ENCODE results near the gene CLRN3.

Gene CLRN3

DNA sequence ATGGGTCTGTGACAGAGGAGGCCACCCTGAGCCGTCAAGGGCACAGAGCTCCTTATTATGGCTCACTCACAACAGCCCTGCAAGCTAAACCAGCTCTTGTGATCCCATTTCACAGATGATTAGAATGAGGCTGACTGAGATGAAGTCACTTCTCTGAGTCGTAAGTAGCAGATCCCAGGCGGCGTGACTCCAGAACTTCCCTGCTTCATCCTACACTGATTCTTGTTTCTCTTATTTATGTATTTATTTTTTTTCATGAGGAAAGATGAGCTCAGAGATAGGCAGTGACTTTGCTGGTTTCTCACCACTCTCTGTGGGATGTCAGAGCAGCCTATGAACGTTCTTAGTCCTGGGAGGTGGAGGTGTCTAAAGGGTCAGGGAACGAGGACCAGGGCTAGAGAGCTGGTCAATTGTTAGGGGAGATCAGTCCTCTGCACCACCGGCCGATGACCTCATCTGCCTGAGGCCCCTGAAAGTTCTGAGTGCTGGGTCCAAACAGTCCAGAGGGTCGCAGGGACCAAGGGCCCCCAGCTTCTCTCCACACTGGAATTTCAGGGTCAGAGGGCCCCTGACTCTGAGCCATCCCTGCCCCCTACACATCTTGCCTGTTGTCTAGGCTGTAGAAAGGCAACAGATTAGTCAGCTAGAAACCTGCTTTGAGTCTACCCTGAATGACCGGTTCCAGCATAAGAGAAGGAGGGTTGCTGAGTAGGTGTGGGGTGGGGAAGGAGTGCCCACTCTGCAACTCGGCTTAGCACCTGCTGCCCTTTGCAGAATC lies 17.9 kb downstream of the CLRN3 start:
- DNase-seq (ENCODE audit: low read depth): no peak

DNA sequence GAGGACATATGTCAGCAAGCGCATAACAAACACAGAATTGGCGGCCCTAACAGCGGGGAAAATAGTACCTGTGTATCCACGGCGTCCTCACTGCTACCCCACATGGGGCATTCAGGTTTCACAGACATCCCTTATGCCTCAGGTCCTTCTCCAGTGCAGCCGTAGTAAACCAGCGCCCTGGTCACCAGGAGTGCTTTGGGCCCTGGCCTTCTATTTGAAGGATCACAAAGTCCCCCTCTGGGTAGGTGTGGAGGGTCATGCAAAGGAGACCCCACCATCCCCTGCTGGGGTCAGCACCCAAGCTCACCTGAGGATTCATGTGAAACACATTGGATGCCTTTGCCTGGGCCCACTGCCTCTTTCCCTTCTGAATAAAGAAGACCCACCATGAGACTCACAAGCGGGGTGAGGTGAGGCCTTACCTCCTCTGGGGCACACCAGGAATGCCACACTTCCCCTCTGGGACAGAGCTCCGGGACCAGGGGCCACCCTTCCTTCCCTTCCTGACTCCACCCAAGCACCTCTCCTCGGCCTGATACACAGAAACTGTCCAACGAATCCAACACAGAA lies 18.8 kb downstream of the CLRN3 start:
- DNase-seq (ENCODE audit: low read depth): no peak

DNA sequence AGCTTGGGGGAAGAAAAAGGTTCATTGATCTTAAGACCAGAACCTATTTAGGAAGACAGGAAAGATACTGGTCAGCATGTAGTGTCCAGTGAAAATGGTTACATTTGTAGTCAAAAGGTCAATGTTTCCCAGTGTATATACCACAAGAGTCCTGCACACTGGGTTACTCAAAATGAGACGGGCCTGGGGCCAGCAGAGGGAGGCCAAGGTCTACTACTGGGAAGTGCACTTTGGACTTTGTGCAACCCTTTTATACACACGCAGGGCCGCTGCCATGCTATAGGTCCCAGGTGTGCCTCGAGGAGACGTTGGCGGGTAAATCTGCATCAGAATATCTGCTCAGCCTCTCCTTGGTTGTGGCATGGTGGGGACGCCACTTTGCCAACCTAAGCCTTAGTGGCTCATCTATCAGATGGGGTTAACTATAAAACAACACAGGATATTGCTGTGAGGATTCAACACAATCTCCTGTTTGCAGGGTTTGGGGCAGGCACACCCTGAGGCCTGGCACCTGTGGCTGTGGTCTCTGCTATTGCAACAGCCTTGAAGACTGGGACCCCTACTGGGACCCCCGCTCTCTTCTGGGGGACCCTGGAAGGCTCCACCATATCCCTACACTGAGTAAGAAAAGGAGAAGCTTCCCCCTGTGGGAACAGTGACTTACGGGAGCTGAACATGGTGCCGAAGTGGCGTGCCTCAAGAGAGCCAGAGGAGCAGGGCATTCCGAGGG lies 19.7 kb downstream of the CLRN3 start:
- DNase-seq (ENCODE audit: low read depth): no peak

DNA sequence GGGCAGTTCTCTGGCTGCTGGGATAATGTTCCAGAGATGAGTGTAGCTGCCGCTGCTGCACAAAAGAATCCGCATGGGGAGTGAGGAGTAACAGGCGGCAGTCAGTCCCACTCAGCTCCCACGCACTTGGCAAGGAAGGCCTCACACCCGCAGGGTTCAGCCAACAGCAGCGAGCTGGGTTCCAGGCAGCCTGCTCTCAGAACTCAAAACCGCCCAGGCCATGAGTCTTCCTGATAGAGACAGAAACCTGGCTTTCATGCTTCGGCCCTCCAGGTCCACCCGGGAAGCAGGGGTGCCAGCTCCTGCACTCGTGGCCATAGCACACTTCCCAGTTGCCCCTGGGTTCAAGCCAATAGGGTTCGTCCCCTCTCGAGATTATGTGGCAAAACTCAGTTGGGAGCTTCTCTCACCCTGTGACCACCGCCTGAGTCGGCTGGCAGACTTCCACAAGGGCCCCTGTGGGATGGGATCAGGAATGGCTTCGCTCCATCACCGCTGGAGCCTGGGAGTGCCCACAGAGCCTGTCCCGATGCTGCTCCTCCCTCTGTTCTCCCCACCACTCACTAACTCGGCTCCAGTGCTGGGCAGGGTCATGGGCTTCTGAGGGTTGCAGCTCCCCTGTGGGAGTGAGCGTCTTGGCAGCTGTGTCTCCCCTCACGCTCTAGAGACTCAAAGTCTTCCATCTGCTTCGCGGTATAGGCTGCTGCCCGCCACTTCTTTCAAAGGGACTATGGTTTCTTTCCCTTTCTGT lies 20.6 kb downstream of the CLRN3 start:
- DNase-seq (ENCODE audit: low read depth): no peak

- DNase-seq (ENCODE audit: low read depth): no peak
Measured at GRCh38 chr10:127871631-127872010, 21.1 kb downstream of the CLRN3 start.

- DNase-seq (ENCODE audit: low read depth): no peak
Measured at GRCh38 chr10:127869329-127869728, 23.4 kb downstream of the CLRN3 start.

DNA sequence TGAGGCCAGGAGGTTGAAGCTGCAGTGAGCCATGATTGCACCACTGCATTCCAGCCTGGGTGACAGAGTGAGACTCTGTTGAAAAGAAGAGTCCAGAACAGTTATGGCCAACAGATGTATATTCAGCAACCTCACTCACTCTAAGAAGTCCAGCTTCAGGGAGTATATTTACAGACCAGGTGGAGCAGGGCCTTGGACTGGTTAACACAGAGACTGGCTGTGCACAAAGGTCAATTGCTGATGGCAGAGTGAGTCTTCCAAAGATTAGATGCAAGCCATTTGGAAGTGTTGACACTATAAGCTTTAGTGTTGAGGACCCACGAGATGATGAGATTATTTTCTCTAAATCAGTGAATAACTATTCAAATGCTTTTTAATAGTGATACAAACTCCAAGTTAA lies 24.9 kb downstream of the CLRN3 start:
- DNase-seq (ENCODE audit: low read depth): no peak

- no peak for DNase-seq (ENCODE audit: low read depth)
Measured at GRCh38 chr10:127866276-127867013, 26.3 kb downstream of the CLRN3 start.

GRCh38 chr10:127863231-127863825 lies 29.4 kb downstream of the CLRN3 start:
- no peak for DNase-seq (ENCODE audit: low read depth)

DNA sequence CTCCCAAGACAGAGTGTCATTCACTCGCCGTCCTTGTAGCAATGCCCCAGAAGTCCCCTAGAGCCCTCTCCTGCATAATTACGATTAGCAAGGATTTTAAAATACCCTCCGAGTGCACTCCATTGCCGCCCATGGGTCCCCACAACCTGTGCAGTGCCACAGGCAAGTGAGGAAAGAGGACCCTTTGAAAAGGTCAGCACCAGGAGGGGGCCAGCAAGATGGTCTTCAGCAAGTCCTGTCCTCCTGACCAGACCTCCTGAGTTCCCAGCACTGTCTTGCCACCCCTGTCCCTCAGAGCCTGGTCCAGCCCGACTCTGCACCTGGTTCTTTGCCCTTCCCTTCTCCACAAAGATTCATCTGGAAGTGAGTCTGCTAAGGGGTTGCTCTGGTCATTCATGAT lies 32.1 kb downstream of the CLRN3 start:
- no peak for DNase-seq (ENCODE audit: low read depth)

DNA sequence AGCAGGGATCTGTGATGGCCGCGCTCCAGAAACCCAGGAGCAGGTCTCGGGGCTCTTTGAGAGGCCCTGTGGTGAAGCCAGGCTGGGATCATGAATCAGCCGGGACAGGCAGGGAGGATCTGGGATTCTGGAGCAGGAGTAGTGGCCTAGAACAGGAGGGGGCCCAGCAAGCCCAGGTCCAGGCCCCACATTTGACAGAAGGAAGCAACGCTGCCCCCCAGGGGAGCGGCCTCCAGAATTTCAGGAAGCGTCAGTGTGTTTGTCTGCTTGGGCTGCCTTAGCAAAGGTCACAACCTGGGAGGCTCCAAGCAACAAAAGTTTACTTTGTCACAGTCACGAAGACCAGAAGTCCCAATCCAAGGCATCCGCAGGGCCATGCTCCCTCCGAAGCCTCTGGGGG lies 36.8 kb downstream of the CLRN3 start:
- DNase-seq (ENCODE audit: low read depth): no peak

GRCh38 chr10:127855591-127855881 lies 37.2 kb downstream of the CLRN3 start:
- no peak for DNase-seq (ENCODE audit: low read depth)

DNA sequence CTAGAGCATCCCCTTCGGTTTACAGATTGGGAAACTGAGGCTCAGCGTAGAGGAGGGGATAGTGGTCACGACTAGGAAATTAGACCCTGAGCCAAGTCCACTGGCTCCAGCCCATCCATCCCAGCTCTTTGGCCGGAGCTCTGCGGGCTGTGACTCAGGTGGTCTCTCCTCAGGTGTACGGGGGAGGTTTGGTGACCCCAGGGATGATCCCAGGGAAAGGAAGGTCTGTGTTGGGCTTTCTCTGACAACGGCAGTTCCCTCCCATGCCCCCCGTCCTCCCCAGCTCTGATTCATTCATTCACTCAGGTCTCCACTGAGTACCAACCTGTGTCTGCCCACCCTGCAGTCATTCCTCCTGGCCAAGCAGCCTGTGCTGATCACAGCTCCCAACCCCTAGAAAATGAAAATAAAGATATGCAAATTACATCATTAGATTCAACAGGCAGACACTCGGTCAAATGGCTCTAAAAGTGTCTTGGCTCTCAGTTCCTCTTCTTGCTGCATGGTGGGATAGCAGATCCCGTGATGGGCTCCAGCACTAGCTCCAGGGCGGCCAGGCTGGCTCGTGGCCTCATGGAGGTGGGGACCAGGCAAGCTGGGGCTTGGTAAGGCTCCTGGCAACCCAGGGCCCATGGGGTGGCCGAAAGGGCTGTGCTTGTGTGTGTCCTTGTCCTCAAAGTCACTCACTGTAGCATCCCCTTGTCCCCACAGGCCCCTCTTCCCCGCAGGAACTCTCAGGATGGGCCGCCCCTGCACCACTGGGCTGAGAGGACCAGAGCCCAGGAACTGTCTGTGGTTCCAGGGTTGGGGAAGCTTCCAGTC lies 37.8 kb downstream of the CLRN3 start:
- no peak for DNase-seq (ENCODE audit: low read depth)

DNA sequence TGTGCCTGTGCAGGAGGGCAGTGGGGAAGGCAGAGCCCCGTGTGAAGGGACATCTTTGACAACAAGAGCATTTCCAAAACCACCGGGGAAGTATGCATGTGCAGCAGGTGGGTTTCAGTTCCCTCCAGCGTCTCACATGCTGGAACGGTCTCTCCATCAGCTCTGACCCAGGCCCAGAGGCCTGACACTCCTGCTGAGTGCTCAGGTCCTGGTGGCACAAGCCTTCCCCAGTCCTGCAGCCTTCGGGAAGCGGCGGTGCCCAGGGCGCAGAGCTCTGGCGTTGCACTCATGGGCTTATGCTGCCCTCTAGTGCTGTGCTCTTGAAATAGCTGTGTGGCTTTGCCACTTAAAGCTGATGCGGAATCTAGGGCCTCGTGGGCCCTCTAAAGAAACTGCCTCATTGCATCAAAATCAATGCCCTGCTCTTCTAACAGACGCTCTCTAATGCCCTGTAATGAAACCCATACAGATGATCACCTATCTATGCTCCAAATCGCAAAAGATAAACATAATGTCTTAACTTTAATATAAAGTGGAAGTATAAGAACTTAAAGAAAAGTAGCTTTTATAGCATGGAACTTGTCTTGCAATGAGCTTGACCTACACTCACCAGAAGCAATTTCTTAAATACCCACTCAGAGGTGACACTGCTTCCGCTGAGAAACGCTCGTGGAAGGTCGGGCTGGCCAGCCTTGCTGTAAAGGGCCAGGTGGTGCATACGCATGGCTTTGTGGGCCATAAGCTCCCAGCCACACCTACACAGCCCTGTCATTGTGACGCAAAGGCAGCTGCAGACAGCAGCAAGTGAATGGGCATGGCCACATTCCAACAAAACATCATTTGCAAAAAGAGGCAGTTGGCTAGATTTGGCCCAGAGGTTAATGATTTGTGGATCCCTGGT lies 38.6 kb downstream of the CLRN3 start:
- DNase-seq (ENCODE audit: low read depth): peak; percentile 6

DNA sequence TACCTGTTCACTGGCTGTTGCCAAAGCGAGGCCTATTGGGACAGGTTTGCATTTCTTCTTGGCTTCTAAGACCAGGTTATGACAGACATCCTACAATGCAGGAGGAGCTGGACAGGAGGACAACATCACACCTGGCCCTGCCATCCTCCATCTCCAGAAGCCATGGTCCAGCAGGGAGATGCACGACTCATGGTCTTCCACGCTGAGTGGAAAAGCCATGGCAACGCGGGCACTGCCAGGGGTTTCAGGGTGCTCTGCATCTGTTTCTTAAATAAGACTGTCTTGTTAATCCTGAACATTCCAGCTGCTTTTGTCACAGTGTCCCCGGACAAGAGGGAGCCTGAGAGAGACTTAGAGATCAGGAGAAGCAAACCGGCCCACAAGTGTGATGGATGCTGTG lies 40.3 kb downstream of the CLRN3 start:
- DNase-seq (ENCODE audit: low read depth): no peak

GRCh38 chr10:127851661-127852194 lies 41.0 kb downstream of the CLRN3 start:
- no peak for DNase-seq (ENCODE audit: low read depth)

- DNase-seq (ENCODE audit: low read depth): no peak
Measured at GRCh38 chr10:127850944-127851343, 41.8 kb downstream of the CLRN3 start.

DNA sequence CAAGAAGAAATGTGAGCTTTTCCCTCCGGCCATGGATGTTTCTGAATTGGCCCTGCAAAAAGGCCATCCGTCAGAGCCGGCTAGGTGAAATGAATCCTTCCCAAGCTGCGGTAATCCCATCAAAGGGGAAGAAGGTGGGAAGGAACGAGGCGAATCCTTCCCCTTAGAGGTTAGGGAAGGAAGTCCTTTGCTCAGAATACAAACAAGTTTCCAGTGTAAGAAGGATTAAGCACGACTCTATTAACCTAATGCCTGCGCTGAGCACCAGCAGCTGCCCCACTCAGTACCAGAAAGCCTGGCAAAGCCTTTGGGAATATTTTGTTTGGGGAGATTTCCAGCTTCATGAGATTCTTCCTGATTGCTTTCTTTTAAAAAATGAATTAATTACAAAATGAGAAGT lies 42.8 kb downstream of the CLRN3 start:
- no peak for DNase-seq (ENCODE audit: low read depth)

DNA sequence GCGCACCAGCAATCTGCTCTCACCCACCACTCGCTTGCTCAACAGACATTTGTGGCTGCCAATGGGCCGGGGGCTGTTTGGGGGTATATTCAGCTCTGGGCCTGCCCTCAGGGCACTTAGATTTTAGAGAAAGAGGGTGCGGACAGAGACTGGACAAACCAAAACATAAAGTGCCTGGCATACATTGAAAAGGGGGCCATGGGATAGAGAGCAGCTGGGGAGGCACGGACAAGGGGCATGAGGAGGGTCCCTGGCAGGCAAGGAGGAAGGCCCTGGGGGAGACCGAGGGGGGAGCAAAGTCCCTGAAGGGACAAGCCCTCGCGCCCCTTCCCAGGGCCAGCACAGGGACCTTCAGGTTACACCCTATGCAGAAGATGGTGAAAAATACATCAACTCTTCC lies 43.5 kb downstream of the CLRN3 start:
- no peak for DNase-seq (ENCODE audit: low read depth)

GRCh38 chr10:127848226-127848625 lies 44.5 kb downstream of the CLRN3 start:
- DNase-seq (ENCODE audit: low read depth): no peak

Data from stimulated activated CD8-positive, alpha-beta memory T cell treated with anti-CD3 and anti-CD28 coated beads, Interleukin-15, amount 100 ng/mL, for 1 hour (primary cell).